B cell (primary cell): Measurements from ENCODE around the gene RAC2.

Experiments
- CTCF ChIP-seq: fragments of 200-600 bp; IDR thresholded peaks from one replicate; pipeline ENCODE4 v1.8.0; 2022; ENCODE audit warnings: antibody characterized with exemption, mild to moderate bottlenecking
- EZH2 ChIP-seq: IDR thresholded peaks from 2 replicates; pipeline ENCODE4 v1.6.1; 2012; ENCODE audit warnings: borderline replicate concordance, low read depth, mild to moderate bottlenecking, moderate library complexity, low read length; ENCODE audit not compliant: insufficient read depth, poor library complexity, severe bottlenecking

GRCh38 chr22:37228106-37229011 lies 15.7 kb downstream of the RAC2 start:
- TF ChIP-seq EZH2 (no peak), CTCF (no peak)
